Liver (tissue), 9 donors: ENCODE results near the gene S100A5. TPM values are rescaled to one million over a fixed set of nuclear protein-coding genes. Genes with fewer than 3 reads are reported as not detected.
A peak's percentile ranks its signal among the peaks of the same experiment; 100 is the strongest.
"Not testable (repeated sequence)": the region's sequence is repeated elsewhere in the genome, so short reads cannot be mapped to it uniquely, and the experiment has no call there.

ENCODE experiments used
- DNase-seq: peaks from one replicate; pipeline ENCODE4 v3.0.0-alpha.2; 2017; ENCODE audit warnings: low spot score
- H3K27ac ChIP-seq, 2 donors: one replicate each; pipeline ENCODE4 v1.7.0; 2013; ENCODE audit warnings: inconsistent platforms in 2 of 2, low read length in 2 of 2, control low read depth in 1 of 2, low read depth in 1 of 2, mild to moderate bottlenecking in 1 of 2
- H3K27me3 ChIP-seq, 4 donors: one replicate each; pipeline versions ENCODE4 v1.6.1 to v1.7.0; 2013; ENCODE audit warnings: low read length in 3 of 4, inconsistent platforms in 1 of 4, mild to moderate bottlenecking in 1 of 4, moderate library complexity in 1 of 4; ENCODE audit not compliant: control insufficient read depth in 4 of 4, insufficient read depth in 4 of 4
- H3K36me3 ChIP-seq, 4 donors: one replicate each; pipeline versions ENCODE4 v1.6.1 to v1.7.0; 2013; ENCODE audit warnings: low read length in 3 of 4, mild to moderate bottlenecking in 3 of 4, low read depth in 1 of 4, moderate library complexity in 1 of 4; ENCODE audit not compliant: control insufficient read depth in 4 of 4, insufficient read depth in 3 of 4
- H3K4me1 ChIP-seq, 4 donors: one replicate each; pipeline versions ENCODE4 v1.6.1 to v1.7.0; 2013; ENCODE audit warnings: low read length in 3 of 4, mild to moderate bottlenecking in 3 of 4, moderate library complexity in 1 of 4; ENCODE audit not compliant: control insufficient read depth in 4 of 4, insufficient read depth in 4 of 4
- H3K4me3 ChIP-seq, 3 donors: one replicate each; pipeline versions ENCODE4 v1.6.1 to v1.7.0; 2013; ENCODE audit warnings: low read length in 3 of 3, control low read depth in 1 of 3, low read depth in 1 of 3, mild to moderate bottlenecking in 1 of 3
- H3K9ac ChIP-seq, 2 donors: one replicate each; pipeline ENCODE4 v1.7.0; 2013; ENCODE audit warnings: low read length in 2 of 2, mild to moderate bottlenecking in 2 of 2, moderate library complexity in 2 of 2, control low read depth in 1 of 2, low read depth in 1 of 2
- H3K9me3 ChIP-seq, 4 donors: one replicate each; pipeline versions ENCODE4 v1.6.1 to v1.7.0; 2013; ENCODE audit warnings: low read length in 3 of 4; ENCODE audit not compliant: control insufficient read depth in 4 of 4
- EGR1 ChIP-seq, 2 donors: IDR thresholded peaks; 2 replicates each; pipeline ENCODE4 v1.6.1; 2016 to 2018; ENCODE audit warnings: antibody characterized with exemption in 2 of 2, low read depth in 2 of 2
- FOXA2 ChIP-seq: IDR thresholded peaks from 2 replicates; pipeline ENCODE4 v1.6.1; 2016; ENCODE audit warnings: antibody characterized with exemption
- GABPA ChIP-seq, 2 donors: IDR thresholded peaks in 1 of 2; conservative IDR thresholded peaks in 1 of 2; 2 replicates each; pipeline ENCODE4 v1.6.1; 2016; ENCODE audit warnings: antibody characterized with exemption in 2 of 2, mild to moderate bottlenecking in 1 of 2, moderate library complexity in 1 of 2
- HNF4A ChIP-seq, 2 donors: conservative IDR thresholded peaks; 2 replicates each; pipeline ENCODE4 v1.6.1; 2016; ENCODE audit warnings: antibody characterized with exemption in 2 of 2, mild to moderate bottlenecking in 2 of 2
- HNF4G ChIP-seq: IDR thresholded peaks from 2 replicates; pipeline ENCODE4 v1.6.1; 2016; ENCODE audit warnings: antibody characterized with exemption
- MAX ChIP-seq: IDR thresholded peaks from 2 replicates; pipeline ENCODE4 v1.6.1; 2016; ENCODE audit warnings: antibody characterized with exemption
- RAD21 ChIP-seq, 2 donors: IDR thresholded peaks; 2 replicates each; pipeline ENCODE4 v1.6.1; 2016; ENCODE audit warnings: antibody characterized with exemption in 2 of 2, mild to moderate bottlenecking in 2 of 2
- REST ChIP-seq: IDR thresholded peaks from 2 replicates; pipeline ENCODE4 v1.6.1; 2016; ENCODE audit warnings: antibody characterized with exemption, mild to moderate bottlenecking
- RXRA ChIP-seq, 2 donors: IDR thresholded peaks; 2 replicates each; pipeline ENCODE4 v1.6.1; 2017 to 2018; ENCODE audit warnings: antibody characterized with exemption in 2 of 2, mild to moderate bottlenecking in 1 of 2
- SP1 ChIP-seq: IDR thresholded peaks from 2 replicates; pipeline ENCODE4 v1.6.1; 2018; ENCODE audit warnings: antibody characterized with exemption, mild to moderate bottlenecking
- TAF1 ChIP-seq: conservative IDR thresholded peaks from 2 replicates; pipeline ENCODE4 v1.6.1; 2016; ENCODE audit warnings: antibody characterized with exemption, mild to moderate bottlenecking
- WGBS: extraction: QIAGEN DNeasy Blood & Tissue Kit; methylation state at CpG from one replicate; pipeline ENCODE4 v1.1.7; 2013; 5-methylcytosine and 5-hydroxymethylcytosine counted together
- polyA plus RNA-seq, 2 donors: library from polyadenylated mRNA; stranded (reverse) in 1 of 2; unstranded in 1 of 2; fragments of 200-250 nt in 1 of 2; fragments of >200 nt in 1 of 2; fragmentation: Nextera tagmentation in 1 of 2; extraction: Ambion mirVana in 1 of 2; gene quantifications; one replicate each; pipeline versions ENCODE4 v1.2.1 to v1.2.3, GENCODE V29; 2013 to 2015
- total RNA-seq, 2 donors: library from RNA; depleted of rRNA; stranded (reverse); fragments of >200 nt; gene quantifications; one replicate each; pipeline ENCODE4 v1.2.3, GENCODE V29; 2014
- donor health status: healthy.
- donor health status: healthy.
- donor health status: healthy.
- donor health status: healthy.
- donor health status: healthy.

S100A5 gene, protein sequence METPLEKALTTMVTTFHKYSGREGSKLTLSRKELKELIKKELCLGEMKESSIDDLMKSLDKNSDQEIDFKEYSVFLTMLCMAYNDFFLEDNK
- total RNA-seq = not detected
- polyA plus RNA-seq = not detected

DNA sequence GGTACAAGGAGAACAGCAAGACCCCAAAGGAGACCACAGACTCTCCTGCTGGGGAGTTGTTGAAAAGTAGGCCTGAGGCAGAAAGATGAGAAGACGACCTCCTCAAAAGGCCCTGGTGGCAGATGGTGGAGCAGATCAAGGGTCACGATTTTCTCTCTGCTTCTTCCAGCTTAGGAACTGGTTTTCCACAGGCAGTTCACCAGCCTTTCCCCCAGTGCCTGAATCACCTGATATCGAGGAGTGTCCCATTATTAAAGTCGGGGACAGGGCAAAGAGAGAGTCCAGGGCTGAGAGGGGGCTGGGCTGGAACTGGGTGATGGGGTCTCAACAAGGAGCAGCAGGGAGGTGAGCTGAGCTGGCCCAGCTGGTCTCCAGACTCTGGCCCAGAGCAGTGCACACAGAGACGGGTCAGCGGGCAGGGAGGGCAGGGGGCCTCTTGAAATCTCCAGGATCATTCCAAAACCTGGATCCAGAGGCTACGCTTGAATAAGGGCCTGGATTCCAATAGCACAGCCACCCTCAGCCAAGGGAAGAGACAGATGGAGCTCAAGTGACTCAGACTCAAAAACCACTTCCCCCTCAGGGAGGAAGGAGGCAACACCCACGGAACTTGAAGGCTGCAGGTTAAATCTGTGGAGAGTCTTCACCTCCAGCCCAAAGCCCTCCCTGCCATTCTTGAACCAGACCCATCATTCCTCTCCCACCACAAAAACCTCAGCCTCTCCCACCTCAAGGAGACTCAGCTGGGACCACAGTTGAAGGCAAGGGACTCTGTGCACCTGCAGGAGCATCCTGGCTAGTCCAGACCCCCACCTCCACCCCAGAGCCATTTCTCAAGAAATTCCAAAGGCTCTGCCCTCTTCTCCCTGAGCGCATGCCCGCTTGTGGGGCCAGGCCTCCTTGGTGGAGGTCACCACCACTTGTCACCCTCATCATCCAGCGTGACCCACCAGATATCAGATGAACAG lies at the start of gene S100A5:
TSS of gene S100A5 (minus strand) at position 541 of the 968 bp plus-strand sequence. CDS start 743 bp downstream, outside the sequence.
- H3K4me1 ChIP-seq = peaks cover 0 to 4% (median 2%) of the 10 kb centered on the region in 4 donors
- no peaks in the 10 kb centered on the region for H3K27me3 ChIP-seq
- no peak for DNase-seq
- no peak within 1 kb of the TSS for H3K9ac ChIP-seq
- H3K36me3 ChIP-seq = no peaks in the 10 kb centered on the region
- 86% methylated on average over 11 of the region's 11 CpGs for WGBS
- H3K27ac ChIP-seq = peak within 1 kb of the TSS in 1 of 2 donors; percentile 42
- no peak within 1 kb of the TSS for H3K4me3 ChIP-seq
- TF ChIP-seq FOXA2 = no peak
- no peak for TF ChIP-seq GABPA (IDR thresholded peaks at IDR 0.05 in 1 of 2, conservative IDR thresholded peaks at IDR 0.05 in 1 of 2)
- no peak for TF ChIP-seq HNF4G
- TF ChIP-seq RXRA (IDR thresholded peaks at IDR 0.05) = no peak
- TF ChIP-seq EGR1 (IDR thresholded peaks at IDR 0.05; ENCODE audit: low read depth in 2 of 2) = no peak
- TF ChIP-seq SP1 = no peak
- TF ChIP-seq REST = no peak
- no peak for TF ChIP-seq HNF4A (conservative IDR thresholded peaks at IDR 0.05)
- no peak for TF ChIP-seq RAD21 (IDR thresholded peaks at IDR 0.05)
- H3K9me3 ChIP-seq = no peaks in the 10 kb centered on the region

GRCh38 chr1:153588482-153588881 lies 47.7 kb upstream of the S100A5 start:
- Histone ChIP-seq H3K27me3 (no peaks in the 10 kb centered on the region), H3K4me1 (no peaks in the 10 kb centered on the region), H3K4me3 (no peak overlapping the region), H3K36me3 (no peaks in the 10 kb centered on the region), H3K27ac (no peak overlapping the region), H3K9me3 (no peaks in the 10 kb centered on the region), H3K9ac (no peak overlapping the region)
- WGBS = 89% methylated on average over 2 of the region's 2 CpGs
- DNase-seq = no peak
- TF ChIP-seq GABPA (IDR thresholded peaks at IDR 0.05 in 1 of 2, conservative IDR thresholded peaks at IDR 0.05 in 1 of 2) = no peak
- TF ChIP-seq TAF1 = no peak
- no peak for TF ChIP-seq MAX
- no peak for TF ChIP-seq HNF4A (conservative IDR thresholded peaks at IDR 0.05)
- no peak for TF ChIP-seq FOXA2

GRCh38 chr1:153588033-153588432 lies 47.3 kb upstream of the S100A5 start:
- not testable (repeated sequence) for H3K4me3 ChIP-seq, H3K27ac ChIP-seq, H3K27me3 ChIP-seq, H3K9me3 ChIP-seq, H3K36me3 ChIP-seq, H3K9ac ChIP-seq, H3K4me1 ChIP-seq, DNase-seq
- WGBS = 94% methylated on average over 10 of the region's 10 CpGs
